Endothelial cell of umbilical vein (primary cell): Measurements from ENCODE around the gene DDX49.

ENCODE experiments used
- CTCF ChIP-seq, 2 donors: IDR thresholded peaks; 1 replicate in 1 of 2; 2 replicates in 1 of 2; pipeline ENCODE4 v1.5.1; 2011; ENCODE audit warnings: low read length in 2 of 2, mild to moderate bottlenecking in 2 of 2, moderate library complexity in 2 of 2, control low read depth in 1 of 2, inconsistent platforms in 1 of 2, low read depth in 1 of 2; ENCODE audit not compliant: insufficient read depth in 1 of 2; ENCODE audit errors: extremely low read depth in 1 of 2
- EZH2 ChIP-seq: IDR thresholded peaks from 2 replicates; pipeline ENCODE4 v1.6.1; 2012; ENCODE audit warnings: borderline replicate concordance, low read depth, mild to moderate bottlenecking, moderate library complexity, low read length, inconsistent platforms; ENCODE audit not compliant: severe bottlenecking
- GATA2 ChIP-seq: IDR thresholded peaks from 2 replicates; pipeline ENCODE4 v1.7.0; 2011; ENCODE audit warnings: low read depth, mild to moderate bottlenecking, moderate library complexity, mixed read lengths, low read length; ENCODE audit not compliant: insufficient read length, insufficient read depth
- MAX ChIP-seq: IDR thresholded peaks from 2 replicates; pipeline ENCODE4 v1.6.1; 2011; ENCODE audit not compliant: insufficient read depth, insufficient read length
- MYC ChIP-seq: IDR thresholded peaks from one replicate; pipeline ENCODE4 v1.6.1; 2011; ENCODE audit warnings: mild to moderate bottlenecking, low read depth, low read length
- POLR2A ChIP-seq: IDR thresholded peaks from 2 replicates; pipeline ENCODE4 v1.6.1; 2012; ENCODE audit warnings: low read depth, mild to moderate bottlenecking, control low read depth, low read length
- POLR2AphosphoS5 ChIP-seq: IDR thresholded peaks from 2 replicates; pipeline ENCODE4 v1.6.1; 2012; ENCODE audit warnings: low read depth, mild to moderate bottlenecking, control low read depth, low read length, moderate library complexity; ENCODE audit not compliant: insufficient read depth

DNA sequence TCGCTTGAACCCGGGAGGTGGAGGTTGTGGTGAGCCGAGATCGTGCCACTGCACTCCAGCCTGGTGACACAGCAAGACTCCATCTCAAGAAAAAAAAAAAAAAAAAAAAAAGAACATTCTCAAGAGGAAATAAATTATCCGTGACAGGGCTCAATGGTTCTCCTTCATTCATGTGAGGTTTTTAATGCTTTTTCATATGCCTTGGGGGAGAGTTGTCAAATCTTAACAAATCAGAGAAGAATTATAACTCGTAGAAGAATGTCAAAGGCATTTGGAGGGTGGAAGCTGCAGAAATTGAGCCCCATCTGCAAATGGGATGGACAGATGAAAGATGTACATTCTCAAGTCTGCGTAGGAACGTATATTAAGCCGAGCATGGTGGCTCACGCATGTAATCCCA lies 56.4 kb downstream of the DDX49 start:
- TF ChIP-seq GATA2 (no peak), CTCF (IDR thresholded peaks at IDR 0.05; ENCODE audit: extremely low read depth in 1 of 2, insufficient read depth in 1 of 2, low read depth in 1 of 2, low read length in 2 of 2) (no peak), POLR2AphosphoS5 (no peak), MYC (no peak), POLR2A (no peak), EZH2 (no peak), MAX (no peak)
